ENCODE measurements around the gene CDC73. TPM values are rescaled to one million over a fixed set of nuclear protein-coding genes. Genes with fewer than 3 reads are reported as not detected.

Gene CDC73
- total and polyA plus RNA-seq, 2 donors (not counting 3 experiments of a cell fraction or from before 2014, with no cell fraction given), result 9.9 to 55.8 TPM

GRCh38 chr1:193104907-193105820 is 16.7 kb upstream of the CDC73 start, which contains the start of gene GLRX2:
Gene GLRX2 (minus strand): TSS chr1:193105414. CDS start chr1:193105382, 32 bp downstream.
- CTCF ChIA-PET, result interaction anchor here (1.0 to 3.5 kb wide), 10 partner anchors 11 to 631 kb away, joined by 3 to 49 read pairs (median 6); partner anchors contain the start of genes CDC73, RO60 and UCHL5
- intact Hi-C loops (cut with micrococcal nuclease), result loop anchor here (1.0 kb wide), 3 partner anchors 16 to 297 kb away; partner anchors contain the start of genes RO60 and UCHL5
- DNase-seq (ENCODE audit: low read depth, low spot score), result peak; percentile 90
- Histone ChIP-seq H3K9ac (replicated peaks; ENCODE audit: extremely low read depth, insufficient read depth, low read length) (peak within 1 kb of the TSS; percentile 84), H3K27me3 (ENCODE audit: control insufficient read depth in 2 of 2, insufficient read depth in 2 of 2, low read length in 2 of 2) (no peaks in the 10 kb centered on the region), H2AFZ (ENCODE audit: low read depth, low read length) (peak within 1 kb of the TSS; percentile 87), H3K36me3 (ENCODE audit: control insufficient read depth in 2 of 2, extremely low read depth in 1 of 2, insufficient read depth in 2 of 2, low read length in 2 of 2) (no peaks in the 10 kb centered on the region), H4K20me1 (replicated peaks; ENCODE audit: control insufficient read depth, extremely low read depth, insufficient read depth, low read length) (no peaks in the 10 kb centered on the region), H3K4me1 (ENCODE audit: control insufficient read depth, extremely low read depth, insufficient read depth, low read length) (peaks cover 15% of the 10 kb centered on the region), H3K27ac (ENCODE audit: insufficient read depth, low read depth, low read length) (peak within 1 kb of the TSS; percentile 69), H3K9me1 (replicated peaks; ENCODE audit: control insufficient read depth, extremely low read depth, insufficient read depth, low read length) (no peaks in the 10 kb centered on the region), H3K9me3 (replicated peaks; ENCODE audit: control insufficient read depth, insufficient read depth, low read length) (no peaks in the 10 kb centered on the region), H3K4me3 (replicated peaks in 1 of 3; ENCODE audit: insufficient read depth in 1 of 3, low read depth in 1 of 3, low read length in 3 of 3) (peak within 1 kb of the TSS; percentile 58 to 96 (median 93)), H3K4me2 (ENCODE audit: insufficient read depth, low read length) (peak within 1 kb of the TSS; percentile 88), H3K79me2 (ENCODE audit: control insufficient read depth, insufficient read depth, low read length) (peaks cover 22% of the 10 kb centered on the region)
- POLR2A ChIA-PET, result interaction anchor here (0.7 to 1.6 kb wide), 4 partner anchors 10 to 298 kb away, joined by 3 to 5 read pairs (median 4); partner anchors contain the start of genes CDC73, RO60 and UCHL5
- dilution Hi-C loops (cut with MboI; ENCODE audit: extremely low pct_ligation_motif_present, low sequenced_read_pairs), result no loop called here
- TF ChIP-seq EZH2 (IDR thresholded peaks at IDR 0.05; ENCODE audit: borderline replicate concordance, low read depth, low read length, severe bottlenecking) (no peak), POLR2AphosphoS5 (IDR thresholded peaks at IDR 0.05; ENCODE audit: insufficient read depth, low read depth, low read length) (peak; percentile 94), POLR2A (IDR thresholded peaks at IDR 0.05; ENCODE audit: low read depth, low read length) (peak; percentile 94), FOS (IDR thresholded peaks at IDR 0.05; ENCODE audit: borderline replicate concordance, insufficient read depth, low read length) (peak; percentile 40), MAX (IDR thresholded peaks at IDR 0.05; ENCODE audit: insufficient read depth, insufficient read length) (peak; percentile 35)
- BruUV-seq (replicated peaks), result no TSS peak
- peak; percentile 80 for FAIRE-seq
